NCI-H187 treated with DMSO at 0.1 percent for 48 hours (cell line): ENCODE data around the gene OCA2.
A peak's percentile ranks its signal among the peaks of the same experiment; 100 is the strongest.
"Not testable (repeated sequence)": the region's sequence is repeated elsewhere in the genome, so short reads cannot be mapped to it uniquely, and the experiment has no call there.

Source experiments
- DNase-seq: peaks from one replicate; lab custom pipeline; 2025; lab: John Stamatoyannopoulos, UW

The OCA2 gene

GRCh38 chr15:28002136-28002861 is 96.8 kb downstream of the OCA2 start:
- no peak for DNase-seq

- no peak for DNase-seq
These were observed 97.5 kb downstream of the OCA2 start for GRCh38 chr15:28001641-28002040.

GRCh38 chr15:27993996-27994780 is 104.9 kb downstream of the OCA2 start:
- peak; percentile 5 for DNase-seq

GRCh38 chr15:27993544-27993943 is 105.6 kb downstream of the OCA2 start:
- no peak for DNase-seq

- DNase-seq = no peak
These were observed 108.3 kb downstream of the OCA2 start for GRCh38 chr15:27990521-27991515.

GRCh38 chr15:27989838-27990237 is 109.3 kb downstream of the OCA2 start:
- no peak for DNase-seq

GRCh38 chr15:27989427-27989826 is 109.7 kb downstream of the OCA2 start:
- DNase-seq = no peak

- no peak for DNase-seq
These were observed 114.0 kb downstream of the OCA2 start for GRCh38 chr15:27985099-27985498.

- no peak for DNase-seq
These were observed 115.6 kb downstream of the OCA2 start for GRCh38 chr15:27983496-27983895.

GRCh38 chr15:27977696-27978095 is 121.4 kb downstream of the OCA2 start:
- DNase-seq = no peak

GRCh38 chr15:27973886-27974285 is 125.2 kb downstream of the OCA2 start:
- no peak for DNase-seq

GRCh38 chr15:27970661-27971392 is 128.3 kb downstream of the OCA2 start:
- no peak for DNase-seq

- DNase-seq = no peak
These were observed 131.6 kb downstream of the OCA2 start for GRCh38 chr15:27967541-27967940.

GRCh38 chr15:27965546-27965945 is 133.6 kb downstream of the OCA2 start:
- DNase-seq = no peak

GRCh38 chr15:27961801-27962200 is 137.3 kb downstream of the OCA2 start:
- no peak for DNase-seq

- DNase-seq = no peak
These were observed 140.1 kb downstream of the OCA2 start for GRCh38 chr15:27958911-27959578.

GRCh38 chr15:27956285-27956684 is 142.8 kb downstream of the OCA2 start:
- DNase-seq = no peak

GRCh38 chr15:27955087-27955486 is 144.0 kb downstream of the OCA2 start:
- DNase-seq = no peak

GRCh38 chr15:27952593-27952992 is 146.5 kb downstream of the OCA2 start:
- DNase-seq = not testable (repeated sequence)

GRCh38 chr15:27951191-27951890 is 147.8 kb downstream of the OCA2 start:
- DNase-seq = no peak
